Occipital lobe (tissue), 2 donors: ENCODE data around the gene DOCK8. TPM values are rescaled to one million over a fixed set of nuclear protein-coding genes. Genes with fewer than 3 reads are reported as not detected.
"Not testable (repeated sequence)": the region's sequence is repeated elsewhere in the genome, so short reads cannot be mapped to it uniquely, and the experiment has no call there.

ENCODE experiments used
- DNase-seq: peaks from one replicate; lab custom pipeline; 2025; lab: John Stamatoyannopoulos, UW
- total RNA-seq: library from RNA; depleted of rRNA; stranded (reverse); fragments of >200 nt; gene quantifications from one replicate; pipeline ENCODE4 v1.2.3, GENCODE V29; 2014

DOCK8 gene
- total RNA-seq, result 3.6 TPM

- DNase-seq, result no peak
Measured at GRCh38 chr9:214648-215493, at the start of gene DOCK8. TSS of gene DOCK8 (plus strand) at chr9:214865. CDS start at chr9:214977, 112 bp downstream.

GRCh38 chr9:169757-170156, 44.9 kb upstream of the DOCK8 start:
- not testable (repeated sequence) for DNase-seq

- DNase-seq, result not testable (repeated sequence)
Measured at GRCh38 chr9:178140-178825, 36.4 kb upstream of the DOCK8 start.

- not testable (repeated sequence) for DNase-seq
Measured at GRCh38 chr9:178970-179383, 35.7 kb upstream of the DOCK8 start, which contains the start of gene ZNG1A. TSS of gene ZNG1A (minus strand) at chr9:179056. CDS start at chr9:178969, 87 bp downstream.

- DNase-seq, result not testable (repeated sequence)
Measured at GRCh38 chr9:199601-200000, 15.1 kb upstream of the DOCK8 start.

- DNase-seq, result no peak
Measured at GRCh38 chr9:206481-206880, 8.2 kb upstream of the DOCK8 start.

- no peak for DNase-seq
Measured at GRCh38 chr9:209143-209758, 5.4 kb upstream of the DOCK8 start.

- DNase-seq, result no peak
Measured at GRCh38 chr9:211036-211435, 3.6 kb upstream of the DOCK8 start.

- no peak for DNase-seq
Measured at GRCh38 chr9:211557-211956, 3.1 kb upstream of the DOCK8 start.

- no peak for DNase-seq
Measured at GRCh38 chr9:212297-212696, 2.4 kb upstream of the DOCK8 start.

- DNase-seq, result not testable (repeated sequence)
Measured at GRCh38 chr9:213901-214300, 764 bp upstream of the DOCK8 start.

GRCh38 chr9:214351-214647, 366 bp upstream of the DOCK8 start:
- no peak for DNase-seq

GRCh38 chr9:215631-216155, 1.0 kb downstream of the DOCK8 start:
- DNase-seq, result no peak

GRCh38 chr9:216866-217265, 2.2 kb downstream of the DOCK8 start:
- DNase-seq, result no peak

GRCh38 chr9:217950-218349, 3.3 kb downstream of the DOCK8 start:
- no peak for DNase-seq

- not testable (repeated sequence) for DNase-seq
Measured at GRCh38 chr9:219036-219435, 4.4 kb downstream of the DOCK8 start.

- no peak for DNase-seq
Measured at GRCh38 chr9:219670-220365, 5.2 kb downstream of the DOCK8 start.

- no peak for DNase-seq
Measured at GRCh38 chr9:221989-222776, 7.5 kb downstream of the DOCK8 start.

- no peak for DNase-seq
Measured at GRCh38 chr9:223152-223551, 8.5 kb downstream of the DOCK8 start.

- DNase-seq, result no peak
Measured at GRCh38 chr9:224026-224425, 9.4 kb downstream of the DOCK8 start.
